ENCODE results near the gene ANTXRL.

The ANTXRL gene

DNA sequence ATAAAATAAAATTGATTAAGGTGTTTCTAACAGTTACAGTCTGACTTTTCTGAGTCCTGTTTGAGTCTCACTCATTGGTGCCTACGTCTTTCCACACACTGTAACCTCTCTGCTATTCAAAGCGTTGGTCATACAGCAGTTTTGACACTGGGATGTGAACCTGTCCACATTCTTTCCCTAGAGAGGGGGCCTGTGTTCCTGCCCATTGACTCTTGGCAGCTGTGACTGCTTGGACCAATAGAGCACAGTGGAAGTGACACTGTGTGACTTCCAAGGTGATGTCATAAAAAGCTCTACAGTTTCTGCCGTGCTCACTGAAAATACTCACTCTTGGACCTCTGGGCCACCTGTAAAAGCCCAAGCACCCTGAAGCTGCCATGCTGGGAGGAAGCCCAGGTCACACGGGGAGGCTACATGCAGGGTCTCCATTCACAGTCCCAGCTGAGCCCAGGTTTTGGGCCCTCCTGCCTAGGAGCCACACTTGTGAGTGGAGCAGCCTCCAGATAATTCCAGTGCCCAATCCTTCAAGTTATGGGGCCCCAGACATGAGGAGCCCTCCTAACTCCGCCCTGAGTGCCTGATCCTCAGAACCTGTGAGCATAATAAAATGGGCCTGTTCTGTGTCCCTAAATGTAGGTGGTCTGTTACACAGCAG lies 704 bp upstream of the ANTXRL start:
- Histone ChIP-seq H3K9ac (ENCODE audit: low read length) (no peak overlapping the region), H2BK5ac (ENCODE audit: low read depth, low read length, poor library complexity) (no peak overlapping the region), H4K91ac (ENCODE audit: low read depth, low read length) (no peak overlapping the region), H3K36me3 (ENCODE audit: control insufficient read depth in 1 of 2, insufficient read depth in 2 of 2, low read length in 2 of 2) (no peaks in the 10 kb centered on the region), H3K27me3 (ENCODE audit: insufficient read depth, low read length) (peaks cover 6% of the 10 kb centered on the region), H3K9me3 (ENCODE audit: insufficient read depth, low read depth, low read length) (no peaks in the 10 kb centered on the region), H4K12ac (ENCODE audit: low read depth, low read length) (no peak overlapping the region), H2AK5ac (ENCODE audit: low read length) (no peak overlapping the region), H2BK12ac (ENCODE audit: low read length) (no peak overlapping the region), H3K4me2 (ENCODE audit: low read length) (no peak overlapping the region), H4K8ac (ENCODE audit: low read depth, low read length) (no peak overlapping the region), H3K23ac (ENCODE audit: low read length) (no peak overlapping the region), H3K27ac (ENCODE audit: low read depth, low read length) (no peak overlapping the region), H3K4me1 (ENCODE audit: control insufficient read depth in 1 of 2, insufficient read depth in 2 of 2, low read length in 2 of 2) (peaks cover 23 to 30% of the 10 kb centered on the region in 2 experiments), H3K18ac (ENCODE audit: low read length) (no peak overlapping the region), H3K4ac (ENCODE audit: low read depth, low read length) (no peak overlapping the region), H3K79me1 (ENCODE audit: low read length) (peaks cover 15% of the 10 kb centered on the region), H3K4me3 (ENCODE audit: low read depth, low read length) (no peak overlapping the region), H2BK120ac (ENCODE audit: insufficient read depth, low read length, poor library complexity) (no peak overlapping the region), H2AFZ (ENCODE audit: insufficient read depth, low read length, poor library complexity) (no peak overlapping the region), H3K79me2 (ENCODE audit: control insufficient read depth, insufficient read depth, low read length, poor library complexity) (peaks cover 3% of the 10 kb centered on the region), H3K14ac (ENCODE audit: low read length) (no peak overlapping the region)
- no peak for DNase-seq
- WGBS (ENCODE audit: extremely low coverage, insufficient coverage, insufficient read length): no CpG with 5 or more reads among the region's 5 CpGs

DNA sequence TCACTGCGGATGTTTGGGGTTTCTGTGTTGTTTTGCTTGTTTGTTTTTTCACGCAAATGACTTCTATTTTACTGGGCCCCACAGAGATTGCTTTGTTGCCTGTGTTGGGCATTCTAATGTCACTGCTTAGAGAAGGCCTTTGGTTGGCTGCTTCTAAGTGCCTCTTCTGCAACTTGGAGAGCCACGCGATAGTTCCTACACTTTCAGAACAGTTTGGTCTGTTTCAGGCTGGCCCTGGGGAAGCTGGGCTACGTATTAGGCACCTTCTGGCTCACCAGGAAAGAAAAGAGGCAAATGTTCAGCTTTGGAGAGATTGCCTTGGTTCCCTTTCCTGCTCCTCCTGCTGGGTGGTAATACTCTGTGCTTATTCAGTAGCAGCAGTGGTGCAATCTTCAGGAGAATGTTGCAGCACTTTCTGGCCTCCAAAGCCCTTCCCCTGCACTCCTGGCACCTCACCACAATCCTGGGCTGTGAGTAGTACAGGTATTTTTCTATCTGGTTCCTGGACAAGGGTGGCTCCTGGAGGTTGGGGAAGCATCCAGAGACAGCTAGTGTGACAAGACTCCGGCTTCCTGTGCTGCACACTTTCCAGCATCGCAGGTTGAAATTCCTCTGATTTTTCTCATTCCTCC lies 1.2 kb downstream of the ANTXRL start:
- H2AK5ac ChIP-seq (ENCODE audit: low read length): no peak overlapping the region
- no peak overlapping the region for H3K18ac ChIP-seq (ENCODE audit: low read length)
- H2BK120ac ChIP-seq (ENCODE audit: insufficient read depth, low read length, poor library complexity): no peak overlapping the region
- H3K79me1 ChIP-seq (ENCODE audit: low read length): peaks cover 9% of the 10 kb centered on the region
- H3K4me1 ChIP-seq (ENCODE audit: control insufficient read depth in 1 of 2, insufficient read depth in 2 of 2, low read length in 2 of 2): peaks cover 16 to 24% of the 10 kb centered on the region in 2 experiments
- no peak overlapping the region for H3K4me2 ChIP-seq (ENCODE audit: low read length)
- no peak overlapping the region for H2AFZ ChIP-seq (ENCODE audit: insufficient read depth, low read length, poor library complexity)
- no peaks in the 10 kb centered on the region for H3K36me3 ChIP-seq (ENCODE audit: control insufficient read depth in 1 of 2, insufficient read depth in 2 of 2, low read length in 2 of 2)
- peaks cover 2% of the 10 kb centered on the region for H3K79me2 ChIP-seq (ENCODE audit: control insufficient read depth, insufficient read depth, low read length, poor library complexity)
- WGBS (ENCODE audit: extremely low coverage, insufficient coverage, insufficient read length): no CpG with 5 or more reads among the region's 7 CpGs
- H4K12ac ChIP-seq (ENCODE audit: low read depth, low read length): no peak overlapping the region
- no peaks in the 10 kb centered on the region for H3K9me3 ChIP-seq (ENCODE audit: insufficient read depth, low read depth, low read length)
- H3K27ac ChIP-seq (ENCODE audit: low read depth, low read length): peak overlapping the region; percentile 21
- H3K27me3 ChIP-seq (ENCODE audit: insufficient read depth, low read length): peaks cover under 1% of the 10 kb centered on the region
- no peak overlapping the region for H3K4ac ChIP-seq (ENCODE audit: low read depth, low read length)
- H3K14ac ChIP-seq (ENCODE audit: low read length): no peak overlapping the region
- H2BK5ac ChIP-seq (ENCODE audit: low read depth, low read length, poor library complexity): no peak overlapping the region
- H2BK12ac ChIP-seq (ENCODE audit: low read length): no peak overlapping the region
- no peak overlapping the region for H3K9ac ChIP-seq (ENCODE audit: low read length)
- no peak overlapping the region for H3K23ac ChIP-seq (ENCODE audit: low read length)
- no peak overlapping the region for H3K4me3 ChIP-seq (ENCODE audit: low read depth, low read length)
- peak; percentile 85 to 89 for DNase-seq
- H4K8ac ChIP-seq (ENCODE audit: low read depth, low read length): no peak overlapping the region
- peak overlapping the region; percentile 20 for H4K91ac ChIP-seq (ENCODE audit: low read depth, low read length)

DNA sequence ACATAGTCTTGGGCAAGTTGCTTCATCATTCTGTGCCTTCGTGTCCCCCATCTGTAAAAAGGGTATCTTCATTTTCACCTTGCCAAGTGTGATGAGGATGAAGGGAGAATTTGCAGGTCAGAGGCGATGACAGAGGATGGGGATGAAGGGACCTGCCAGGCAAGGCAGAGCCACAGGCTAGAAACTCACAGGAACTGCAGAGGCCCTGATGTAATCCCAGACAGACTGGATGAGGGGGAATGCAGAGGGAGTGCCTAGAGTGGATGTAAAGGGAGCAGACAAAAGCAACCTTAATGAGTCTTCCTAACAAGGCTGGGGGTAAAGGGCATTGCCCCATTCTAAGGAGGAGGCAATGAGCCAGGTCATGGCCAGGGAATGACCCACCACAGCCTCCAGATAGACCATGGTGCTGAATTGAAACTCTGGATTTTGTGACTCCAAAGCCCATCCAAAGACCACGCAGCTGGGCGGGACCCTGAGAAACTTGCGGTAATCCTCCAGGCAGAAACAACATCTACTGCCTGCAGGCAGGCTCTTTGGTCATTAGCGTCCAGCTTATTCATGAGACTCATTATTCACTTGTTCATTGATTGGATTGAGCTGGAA lies 1.9 kb downstream of the ANTXRL start:
- H3K23ac ChIP-seq (ENCODE audit: low read length): no peak overlapping the region

DNA sequence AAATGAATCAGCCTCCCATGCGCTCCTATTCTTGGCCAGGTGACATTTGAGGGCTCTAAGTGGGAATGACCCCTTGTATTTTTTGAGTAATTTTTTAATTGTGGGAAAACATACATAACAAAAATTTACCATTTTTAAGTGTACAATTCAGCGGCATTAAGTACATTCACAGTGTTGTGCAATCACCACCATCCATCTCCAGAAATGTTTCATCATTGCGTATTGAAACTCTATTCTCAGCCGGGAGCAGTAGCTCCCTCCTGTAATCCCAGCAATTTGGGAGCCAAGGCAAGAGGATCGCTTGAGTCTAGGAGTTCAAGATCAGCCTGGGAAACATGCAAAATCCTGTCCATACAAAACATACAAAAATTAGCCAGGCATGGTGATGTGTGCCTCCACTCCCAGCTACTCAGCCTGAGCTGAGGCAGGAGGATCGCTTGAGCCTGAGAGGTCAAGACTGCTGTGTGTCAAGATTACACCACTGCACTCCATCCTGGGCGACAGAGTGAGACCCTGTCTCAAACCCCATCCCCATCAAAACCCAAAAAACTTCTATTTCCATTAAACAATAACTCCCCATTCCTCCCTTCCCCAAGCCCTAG lies 2.5 kb downstream of the ANTXRL start:
- Histone ChIP-seq H3K79me2 (ENCODE audit: control insufficient read depth, insufficient read depth, low read length, poor library complexity) (peaks cover 2% of the 10 kb centered on the region), H3K4me2 (ENCODE audit: low read length) (no peak overlapping the region), H3K27ac (ENCODE audit: low read depth, low read length) (no peak overlapping the region), H3K36me3 (ENCODE audit: control insufficient read depth in 1 of 2, insufficient read depth in 2 of 2, low read length in 2 of 2) (no peaks in the 10 kb centered on the region), H4K91ac (ENCODE audit: low read depth, low read length) (no peak overlapping the region), H3K4me1 (ENCODE audit: control insufficient read depth in 1 of 2, insufficient read depth in 2 of 2, low read length in 2 of 2) (peaks cover 15 to 21% of the 10 kb centered on the region in 2 experiments), H3K23ac (ENCODE audit: low read length) (no peak overlapping the region), H3K14ac (ENCODE audit: low read length) (no peak overlapping the region), H2BK120ac (ENCODE audit: insufficient read depth, low read length, poor library complexity) (no peak overlapping the region), H3K9ac (ENCODE audit: low read length) (no peak overlapping the region), H4K8ac (ENCODE audit: low read depth, low read length) (no peak overlapping the region), H3K4me3 (ENCODE audit: low read depth, low read length) (no peak overlapping the region), H3K18ac (ENCODE audit: low read length) (no peak overlapping the region), H2BK12ac (ENCODE audit: low read length) (no peak overlapping the region), H3K79me1 (ENCODE audit: low read length) (peaks cover 9% of the 10 kb centered on the region), H4K12ac (ENCODE audit: low read depth, low read length) (no peak overlapping the region), H2AFZ (ENCODE audit: insufficient read depth, low read length, poor library complexity) (no peak overlapping the region), H2AK5ac (ENCODE audit: low read length) (no peak overlapping the region), H3K27me3 (ENCODE audit: insufficient read depth, low read length) (no peaks in the 10 kb centered on the region), H2BK5ac (ENCODE audit: low read depth, low read length, poor library complexity) (no peak overlapping the region), H3K9me3 (ENCODE audit: insufficient read depth, low read depth, low read length) (peaks cover 4% of the 10 kb centered on the region), H3K4ac (ENCODE audit: low read depth, low read length) (no peak overlapping the region)
- peak in 1 of 2 donors; percentile 63 for DNase-seq
- WGBS (ENCODE audit: extremely low coverage, insufficient coverage, insufficient read length): no CpG with 5 or more reads among the region's 7 CpGs

More for the DNA sequence above, 1.9 kb downstream of the ANTXRL start:
- H3K27ac ChIP-seq (ENCODE audit: low read depth, low read length): no peak overlapping the region
- H3K4me3 ChIP-seq (ENCODE audit: low read depth, low read length): no peak overlapping the region
- H2AFZ ChIP-seq (ENCODE audit: insufficient read depth, low read length, poor library complexity): no peak overlapping the region
- DNase-seq: peak; percentile 42 to 54
- no peak overlapping the region for H4K12ac ChIP-seq (ENCODE audit: low read depth, low read length)
- peaks cover 9% of the 10 kb centered on the region for H3K79me1 ChIP-seq (ENCODE audit: low read length)
- no peak overlapping the region for H2BK12ac ChIP-seq (ENCODE audit: low read length)
- no peak overlapping the region for H3K14ac ChIP-seq (ENCODE audit: low read length)
- H3K9me3 ChIP-seq (ENCODE audit: insufficient read depth, low read depth, low read length): peaks cover 4% of the 10 kb centered on the region
- no peaks in the 10 kb centered on the region for H3K27me3 ChIP-seq (ENCODE audit: insufficient read depth, low read length)
- WGBS (ENCODE audit: extremely low coverage, insufficient coverage, insufficient read length): no CpG with 5 or more reads among the region's 6 CpGs
- H3K36me3 ChIP-seq (ENCODE audit: control insufficient read depth in 1 of 2, insufficient read depth in 2 of 2, low read length in 2 of 2): no peaks in the 10 kb centered on the region
- no peak overlapping the region for H3K4ac ChIP-seq (ENCODE audit: low read depth, low read length)
- H3K4me2 ChIP-seq (ENCODE audit: low read length): no peak overlapping the region
- H2BK120ac ChIP-seq (ENCODE audit: insufficient read depth, low read length, poor library complexity): no peak overlapping the region
- H3K4me1 ChIP-seq (ENCODE audit: control insufficient read depth in 1 of 2, insufficient read depth in 2 of 2, low read length in 2 of 2): peaks cover 16 to 21% of the 10 kb centered on the region in 2 experiments
- H3K18ac ChIP-seq (ENCODE audit: low read length): no peak overlapping the region
- H3K9ac ChIP-seq (ENCODE audit: low read length): no peak overlapping the region
- no peak overlapping the region for H2AK5ac ChIP-seq (ENCODE audit: low read length)
- no peak overlapping the region for H2BK5ac ChIP-seq (ENCODE audit: low read depth, low read length, poor library complexity)
- H3K79me2 ChIP-seq (ENCODE audit: control insufficient read depth, insufficient read depth, low read length, poor library complexity): peaks cover 2% of the 10 kb centered on the region
- H4K91ac ChIP-seq (ENCODE audit: low read depth, low read length): peak overlapping the region; percentile 3
- H4K8ac ChIP-seq (ENCODE audit: low read depth, low read length): no peak overlapping the region

All from trophoblast cell (in vitro differentiated cells and primary cell).